Measurements from ENCODE around the gene IL17RC. TPM values are rescaled to one million over a fixed set of nuclear protein-coding genes. Genes with fewer than 3 reads are reported as not detected.

IL17RC gene
- polyA plus RNA-seq, 6 donors from 2014 or later, result 3.9 to 9.1 (median 7.6) TPM

DNA sequence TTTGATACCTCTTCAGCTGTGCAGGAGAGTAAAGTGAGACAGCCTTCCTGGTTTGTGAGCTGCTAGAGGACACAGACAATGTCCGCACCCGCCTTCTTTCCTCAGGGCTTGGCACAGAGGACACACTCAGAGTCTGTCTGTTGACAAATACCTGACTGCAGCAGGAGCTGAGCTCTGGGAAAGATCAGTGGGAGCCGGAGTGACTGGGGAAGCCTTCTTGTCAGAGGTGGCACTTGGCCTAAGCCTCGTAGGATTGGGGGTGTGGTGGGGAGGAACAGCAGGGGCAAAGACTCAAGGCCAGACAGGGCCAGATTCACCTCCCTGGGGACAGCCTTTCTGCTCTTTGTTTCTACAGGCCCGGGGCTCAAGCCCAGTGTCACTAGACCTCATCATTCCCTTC is 3.3 kb upstream of the IL17RC start:
- peaks cover 0 to 24% (median 9%) of the 10 kb centered on the region in 3 donors for H3K27me3 Mint-ChIP-seq
- H3K27ac Mint-ChIP-seq, result no peak overlapping the region
- no peak for DNase-seq
- H3K4me3 Mint-ChIP-seq, result peak overlapping the region in 2 of 8 donors; percentile 21 to 22
- H3K9me3 Mint-ChIP-seq, result no peaks in the 10 kb centered on the region
- no peaks in the 10 kb centered on the region for H3K36me3 Mint-ChIP-seq
- H3K4me1 Mint-ChIP-seq, result peaks cover 9 to 25% (median 25%) of the 10 kb centered on the region in 3 donors
- no peak for ATAC-seq (ENCODE audit: low read depth in 2 of 2)

DNA sequence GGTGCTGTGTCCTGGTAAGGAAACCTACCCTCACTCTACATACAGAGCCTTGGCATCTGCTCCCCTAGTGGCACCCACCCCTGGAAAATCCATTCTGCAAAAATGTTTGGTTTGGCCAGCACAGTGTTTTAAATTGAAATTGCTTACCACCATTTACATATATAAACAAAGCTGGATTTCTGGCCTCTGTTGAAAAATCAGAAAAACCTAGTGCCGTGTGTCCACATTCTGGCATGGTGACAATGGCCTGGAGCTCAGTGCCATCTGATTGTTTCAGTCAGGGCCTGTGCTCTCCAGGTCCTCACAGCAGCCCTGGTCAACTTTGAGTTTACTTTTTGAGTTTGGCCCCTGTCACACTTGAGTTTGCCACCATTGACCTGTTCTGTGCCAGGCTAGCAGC is 2.9 kb upstream of the IL17RC start:
- H3K4me1 Mint-ChIP-seq, result peaks cover 9 to 25% (median 23%) of the 10 kb centered on the region in 3 donors
- H3K36me3 Mint-ChIP-seq, result no peaks in the 10 kb centered on the region
- no peaks in the 10 kb centered on the region for H3K9me3 Mint-ChIP-seq
- no peak for DNase-seq
- H3K4me3 Mint-ChIP-seq, result peak overlapping the region in 4 of 8 donors; percentile 21 to 76 (median 30)
- no peak overlapping the region for H3K27ac Mint-ChIP-seq
- ATAC-seq (ENCODE audit: low read depth in 2 of 2), result no peak
- H3K27me3 Mint-ChIP-seq, result peaks cover 0 to 24% (median 9%) of the 10 kb centered on the region in 3 donors

DNA sequence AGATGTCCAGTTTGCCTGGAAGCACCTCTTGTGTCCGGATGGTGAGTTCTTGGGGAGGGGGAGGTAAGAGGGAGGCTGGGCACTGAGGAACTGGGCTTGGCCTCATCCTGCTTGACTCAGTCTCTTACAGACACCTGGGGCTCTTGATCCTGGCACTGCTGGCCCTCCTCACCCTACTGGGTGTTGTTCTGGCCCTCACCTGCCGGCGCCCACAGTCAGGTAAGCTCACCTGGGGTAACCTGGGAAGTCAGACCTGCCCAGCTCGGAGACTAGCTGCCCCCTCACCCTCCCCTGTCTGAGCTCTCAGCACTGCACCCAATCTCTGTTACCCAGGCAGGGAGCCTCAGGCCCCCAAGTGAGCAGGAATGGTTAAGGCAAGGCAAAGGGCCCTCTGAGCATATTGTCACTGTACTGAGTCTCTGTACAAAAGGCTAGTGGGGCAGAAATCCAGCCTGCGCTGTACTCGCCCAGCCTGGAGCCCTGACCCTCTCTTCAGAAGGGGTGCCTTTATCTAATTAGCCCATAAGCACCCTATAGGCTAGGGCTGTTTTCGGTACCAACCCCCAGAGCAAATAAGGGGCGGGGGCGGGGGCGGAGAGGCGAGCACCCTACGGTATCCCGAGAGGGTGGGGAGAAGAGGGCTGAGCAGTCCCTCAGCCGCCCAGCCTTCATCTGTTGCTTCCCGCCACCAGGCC is 2.2 kb upstream of the IL17RC start:
- H3K36me3 Mint-ChIP-seq, result no peaks in the 10 kb centered on the region
- peak overlapping the region; percentile 27 to 82 (median 72) for H3K4me3 Mint-ChIP-seq
- peaks cover 9 to 25% (median 19%) of the 10 kb centered on the region in 3 donors for H3K4me1 Mint-ChIP-seq
- H3K27me3 Mint-ChIP-seq, result peaks cover 0 to 24% (median 9%) of the 10 kb centered on the region in 3 donors
- H3K27ac Mint-ChIP-seq, result no peak overlapping the region
- no peaks in the 10 kb centered on the region for H3K9me3 Mint-ChIP-seq
- peak in 1 of 2 donors; percentile 2 for ATAC-seq (ENCODE audit: low read depth in 2 of 2)
- DNase-seq, result no peak

DNA sequence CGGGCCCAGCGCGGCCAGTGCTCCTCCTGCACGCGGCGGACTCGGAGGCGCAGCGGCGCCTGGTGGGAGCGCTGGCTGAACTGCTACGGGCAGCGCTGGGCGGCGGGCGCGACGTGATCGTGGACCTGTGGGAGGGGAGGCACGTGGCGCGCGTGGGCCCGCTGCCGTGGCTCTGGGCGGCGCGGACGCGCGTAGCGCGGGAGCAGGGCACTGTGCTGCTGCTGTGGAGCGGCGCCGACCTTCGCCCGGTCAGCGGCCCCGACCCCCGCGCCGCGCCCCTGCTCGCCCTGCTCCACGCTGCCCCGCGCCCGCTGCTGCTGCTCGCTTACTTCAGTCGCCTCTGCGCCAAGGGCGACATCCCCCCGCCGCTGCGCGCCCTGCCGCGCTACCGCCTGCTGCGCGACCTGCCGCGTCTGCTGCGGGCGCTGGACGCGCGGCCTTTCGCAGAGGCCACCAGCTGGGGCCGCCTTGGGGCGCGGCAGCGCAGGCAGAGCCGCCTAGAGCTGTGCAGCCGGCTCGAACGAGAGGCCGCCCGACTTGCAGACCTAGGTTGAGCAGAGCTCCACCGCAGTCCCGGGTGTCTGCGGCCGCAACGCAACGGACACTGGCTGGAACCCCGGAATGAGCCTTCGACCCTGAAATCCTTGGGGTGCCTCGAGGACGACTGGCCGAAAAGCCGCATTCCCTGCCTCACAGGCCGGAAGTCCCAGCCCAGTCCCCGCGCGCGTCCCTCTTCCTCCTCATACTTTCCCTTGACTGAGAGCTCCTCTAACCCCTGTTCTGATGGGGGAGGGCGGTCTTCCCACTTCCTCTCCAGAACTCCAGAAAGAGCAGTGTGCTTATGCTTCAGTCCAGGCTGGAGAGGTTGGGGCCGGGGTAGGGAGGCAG is 1.4 kb upstream of the IL17RC start:
- Mint-ChIP-seq H3K27me3 (peaks cover 0 to 24% (median 9%) of the 10 kb centered on the region in 3 donors), H3K27ac (peak overlapping the region in 1 of 6 donors; percentile 86), H3K4me1 (peaks cover 9 to 25% (median 19%) of the 10 kb centered on the region in 3 donors), H3K4me3 (peak overlapping the region; percentile 75 to 89 (median 84)), H3K9me3 (no peaks in the 10 kb centered on the region), H3K36me3 (no peaks in the 10 kb centered on the region)
- ATAC-seq (ENCODE audit: low read depth in 2 of 2) (peak; percentile 50 to 61), DNase-seq (no peak)

DNA sequence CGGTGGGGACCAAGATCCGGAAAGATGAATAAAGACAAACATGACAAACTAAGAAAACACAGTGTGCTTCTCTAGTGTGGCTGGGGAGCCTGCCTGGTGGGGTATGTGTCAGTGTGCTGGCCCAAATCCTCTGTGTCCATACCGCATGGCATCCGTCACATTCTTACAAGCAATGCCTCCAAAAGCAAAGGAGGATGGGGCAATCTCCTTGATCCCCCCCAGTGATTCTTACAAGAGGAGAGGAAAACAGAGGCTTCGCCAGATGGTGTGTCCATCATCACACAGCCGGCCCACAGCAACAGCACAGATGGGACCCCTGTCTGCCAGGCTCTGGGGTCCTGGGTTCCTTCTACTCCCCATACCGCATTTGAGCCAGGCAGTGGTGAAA is 558 bp upstream of the IL17RC start:
- H3K27me3 Mint-ChIP-seq, result peaks cover 0 to 21% (median 9%) of the 10 kb centered on the region in 3 donors
- no peak for DNase-seq
- H3K36me3 Mint-ChIP-seq, result no peaks in the 10 kb centered on the region
- H3K9me3 Mint-ChIP-seq, result no peaks in the 10 kb centered on the region
- peaks cover 9 to 25% (median 19%) of the 10 kb centered on the region in 3 donors for H3K4me1 Mint-ChIP-seq
- H3K4me3 Mint-ChIP-seq, result peak overlapping the region; percentile 66 to 85 (median 78)
- ATAC-seq (ENCODE audit: low read depth in 2 of 2), result no peak
- peak overlapping the region in 2 of 6 donors; percentile 36 to 42 for H3K27ac Mint-ChIP-seq

DNA sequence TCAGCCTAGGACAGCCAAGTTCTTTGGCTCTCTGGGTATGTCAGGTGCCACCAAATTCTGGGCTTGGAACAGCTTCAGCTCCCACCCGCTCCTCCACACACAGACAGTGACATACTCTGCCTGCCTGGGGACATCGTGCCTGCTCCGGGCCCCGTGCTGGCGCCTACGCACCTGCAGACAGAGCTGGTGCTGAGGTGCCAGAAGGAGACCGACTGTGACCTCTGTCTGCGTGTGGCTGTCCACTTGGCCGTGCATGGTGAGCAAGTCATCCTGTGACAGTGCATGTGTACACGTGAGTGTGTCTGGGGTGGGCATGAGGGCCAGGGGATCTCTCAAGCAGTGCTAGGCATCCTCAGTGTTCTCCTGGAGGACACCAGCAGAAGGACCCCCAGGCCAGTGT is 922 bp downstream of the IL17RC start:
- Mint-ChIP-seq H3K4me1 (peaks cover 9 to 25% (median 19%) of the 10 kb centered on the region in 3 donors), H3K36me3 (no peaks in the 10 kb centered on the region), H3K27ac (no peak overlapping the region), H3K9me3 (no peaks in the 10 kb centered on the region), H3K4me3 (peak overlapping the region in 4 of 8 donors; percentile 32 to 51 (median 48)), H3K27me3 (peaks cover 0 to 11% (median 0%) of the 10 kb centered on the region in 3 donors)
- ATAC-seq (ENCODE audit: low read depth in 2 of 2) (no peak), DNase-seq (no peak)

DNA sequence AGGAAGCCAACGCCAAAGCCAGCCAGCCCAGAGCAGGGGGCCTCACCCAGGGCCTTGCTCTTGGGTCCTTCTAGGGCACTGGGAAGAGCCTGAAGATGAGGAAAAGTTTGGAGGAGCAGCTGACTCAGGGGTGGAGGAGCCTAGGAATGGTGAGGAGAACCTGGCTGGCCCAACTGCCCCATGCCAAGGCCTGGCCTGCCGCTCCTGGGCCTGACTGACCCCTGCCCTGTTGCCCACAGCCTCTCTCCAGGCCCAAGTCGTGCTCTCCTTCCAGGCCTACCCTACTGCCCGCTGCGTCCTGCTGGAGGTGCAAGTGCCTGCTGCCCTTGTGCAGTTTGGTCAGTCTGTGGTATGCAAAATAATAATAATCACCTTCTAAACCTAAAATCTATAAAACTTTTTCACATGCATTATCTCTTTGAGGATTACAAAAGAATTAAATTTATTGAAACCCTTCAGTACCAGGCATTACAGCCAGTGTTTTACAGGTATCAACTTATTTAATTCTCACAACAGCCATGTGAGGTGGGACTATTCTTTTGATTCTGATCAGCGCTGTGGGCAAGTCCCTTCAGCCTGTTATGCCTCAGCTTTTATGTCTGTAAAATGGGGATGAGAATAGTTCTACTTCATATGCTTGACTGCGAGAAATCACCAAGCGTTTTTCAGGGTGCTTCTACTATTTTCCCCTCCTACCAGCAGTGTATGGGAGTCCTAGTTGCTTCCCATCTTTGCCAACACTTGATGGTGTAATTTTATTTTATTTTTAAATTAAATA is 1.6 kb downstream of the IL17RC start:
- Mint-ChIP-seq H3K9me3 (no peaks in the 10 kb centered on the region), H3K4me1 (peaks cover 9 to 25% (median 19%) of the 10 kb centered on the region in 3 donors), H3K27me3 (peaks cover 0 to 11% (median 0%) of the 10 kb centered on the region in 3 donors), H3K4me3 (no peak overlapping the region), H3K27ac (peak overlapping the region in 1 of 6 donors; percentile 73), H3K36me3 (no peaks in the 10 kb centered on the region)
- no peak for ATAC-seq (ENCODE audit: low read depth in 2 of 2)
- DNase-seq, result no peak

DNA sequence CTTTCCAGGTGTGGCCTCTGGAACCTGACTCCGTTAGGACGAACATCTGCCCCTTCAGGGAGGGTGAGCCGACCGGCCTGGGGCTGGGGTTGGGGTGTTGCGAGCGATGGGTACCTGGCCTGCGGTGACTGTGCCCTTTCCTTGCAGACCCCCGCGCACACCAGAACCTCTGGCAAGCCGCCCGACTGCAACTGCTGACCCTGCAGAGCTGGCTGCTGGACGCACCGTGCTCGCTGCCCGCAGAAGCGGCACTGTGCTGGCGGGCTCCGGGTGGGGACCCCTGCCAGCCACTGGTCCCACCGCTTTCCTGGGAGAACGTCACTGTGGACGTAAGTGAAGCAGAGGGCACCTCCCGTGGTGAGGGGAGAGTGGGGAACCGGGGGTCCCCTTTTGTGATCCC is 11.3 kb downstream of the IL17RC start:
- H3K4me1 Mint-ChIP-seq, result peaks cover 11 to 31% (median 19%) of the 10 kb centered on the region in 3 donors
- no peak overlapping the region for H3K4me3 Mint-ChIP-seq
- DNase-seq (no peak), ATAC-seq (ENCODE audit: low read depth in 2 of 2) (no peak)
- H3K36me3 Mint-ChIP-seq, result no peaks in the 10 kb centered on the region
- H3K9me3 Mint-ChIP-seq, result no peaks in the 10 kb centered on the region
- H3K27ac Mint-ChIP-seq, result no peak overlapping the region
- H3K27me3 Mint-ChIP-seq, result peaks cover 0 to 6% (median 5%) of the 10 kb centered on the region in 3 donors

DNA sequence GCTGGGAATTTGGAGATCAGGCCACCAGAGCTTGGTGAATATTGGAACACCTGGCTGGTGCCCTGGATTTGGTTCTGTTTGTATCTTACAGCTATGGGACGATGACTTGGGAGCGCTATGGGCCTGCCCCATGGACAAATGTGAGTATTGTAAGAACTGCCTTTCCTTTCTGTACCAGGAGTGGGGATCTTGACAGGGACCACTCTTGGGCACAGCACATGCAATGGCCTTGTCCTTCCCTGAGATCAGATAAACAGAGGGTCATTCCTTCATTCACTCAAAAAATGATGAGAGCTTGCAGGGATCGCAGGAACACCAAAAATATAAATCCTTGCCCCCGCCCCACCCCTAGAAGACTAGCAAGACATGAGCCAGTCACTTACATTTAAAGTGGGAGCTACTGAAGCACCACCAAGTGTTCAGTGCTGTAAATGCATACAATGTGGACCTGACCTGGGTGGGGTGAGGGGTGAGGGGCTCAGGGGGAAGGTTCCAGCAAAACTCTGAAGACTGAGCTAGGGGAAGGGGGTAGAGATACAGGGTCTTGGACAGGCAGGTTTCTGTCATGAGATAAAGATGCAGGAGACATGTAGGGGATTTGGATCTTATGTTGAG is 14.0 kb downstream of the IL17RC start:
- peaks cover 30 to 47% (median 38%) of the 10 kb centered on the region in 3 donors for H3K4me1 Mint-ChIP-seq
- DNase-seq, result no peak

DNA sequence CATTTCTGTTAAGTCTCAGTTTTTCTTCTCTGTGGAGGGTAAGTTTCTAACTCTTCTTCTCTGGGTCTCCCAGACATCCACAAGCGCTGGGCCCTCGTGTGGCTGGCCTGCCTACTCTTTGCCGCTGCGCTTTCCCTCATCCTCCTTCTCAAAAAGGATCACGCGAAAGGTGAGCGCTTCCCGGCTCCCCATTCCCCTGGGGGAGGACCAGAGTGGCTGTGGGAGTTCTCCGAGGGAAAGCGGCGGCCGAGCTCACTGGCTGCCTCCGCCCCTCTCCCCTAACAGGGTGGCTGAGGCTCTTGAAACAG is 15.6 kb downstream of the IL17RC start:
- Mint-ChIP-seq H3K9me3 (no peaks in the 10 kb centered on the region), H3K4me3 (peak overlapping the region; percentile 94 to 100 (median 99)), H3K27ac (peak overlapping the region; percentile 86 to 99 (median 99)), H3K4me1 (peaks cover 30 to 57% (median 41%) of the 10 kb centered on the region in 3 donors), H3K27me3 (no peaks in the 10 kb centered on the region), H3K36me3 (peaks cover 4 to 9% of the 10 kb centered on the region in 2 donors)
- no peak for ATAC-seq (ENCODE audit: low read depth in 2 of 2)
- no peak for DNase-seq

More for the DNA sequence above, 14.0 kb downstream of the IL17RC start:
- H3K4me3 Mint-ChIP-seq, result peak overlapping the region in 3 of 8 donors; percentile 40 to 82 (median 57)
- H3K27me3 Mint-ChIP-seq, result no peaks in the 10 kb centered on the region
- H3K27ac Mint-ChIP-seq, result peak overlapping the region in 2 of 6 donors; percentile 78 to 83
- H3K36me3 Mint-ChIP-seq, result peaks cover 0 to 9% of the 10 kb centered on the region in 2 donors
- ATAC-seq (ENCODE audit: low read depth in 2 of 2), result no peak
- no peaks in the 10 kb centered on the region for H3K9me3 Mint-ChIP-seq

DNA sequence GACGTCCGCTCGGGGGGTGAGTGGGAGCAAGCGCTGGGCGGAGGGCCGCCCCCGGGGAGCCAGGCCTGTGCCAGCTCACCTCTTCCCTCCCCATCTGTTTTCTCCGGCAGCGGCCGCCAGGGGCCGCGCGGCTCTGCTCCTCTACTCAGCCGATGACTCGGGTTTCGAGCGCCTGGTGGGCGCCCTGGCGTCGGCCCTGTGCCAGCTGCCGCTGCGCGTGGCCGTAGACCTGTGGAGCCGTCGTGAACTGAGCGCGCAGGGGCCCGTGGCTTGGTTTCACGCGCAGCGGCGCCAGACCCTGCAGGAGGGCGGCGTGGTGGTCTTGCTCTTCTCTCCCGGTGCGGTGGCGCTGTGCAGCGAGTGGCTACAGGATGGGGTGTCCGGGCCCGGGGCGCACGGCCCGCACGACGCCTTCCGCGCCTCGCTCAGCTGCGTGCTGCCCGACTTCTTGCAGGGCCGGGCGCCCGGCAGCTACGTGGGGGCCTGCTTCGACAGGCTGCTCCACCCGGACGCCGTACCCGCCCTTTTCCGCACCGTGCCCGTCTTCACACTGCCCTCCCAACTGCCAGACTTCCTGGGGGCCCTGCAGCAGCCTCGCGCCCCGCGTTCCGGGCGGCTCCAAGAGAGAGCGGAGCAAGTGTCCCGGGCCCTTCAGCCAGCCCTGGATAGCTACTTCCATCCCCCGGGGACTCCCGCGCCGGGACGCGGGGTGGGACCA is 16.1 kb downstream of the IL17RC start:
- Mint-ChIP-seq H3K27me3 (no peaks in the 10 kb centered on the region), H3K4me1 (peaks cover 30 to 57% (median 41%) of the 10 kb centered on the region in 3 donors), H3K27ac (peak overlapping the region; percentile 99 to 100 (median 99)), H3K4me3 (peak overlapping the region; percentile 94 to 100 (median 99)), H3K9me3 (no peaks in the 10 kb centered on the region), H3K36me3 (peaks cover 4 to 9% of the 10 kb centered on the region in 2 donors)
- DNase-seq (peak; percentile 86), ATAC-seq (ENCODE audit: low read depth in 2 of 2) (peak; percentile 69 to 70)

DNA sequence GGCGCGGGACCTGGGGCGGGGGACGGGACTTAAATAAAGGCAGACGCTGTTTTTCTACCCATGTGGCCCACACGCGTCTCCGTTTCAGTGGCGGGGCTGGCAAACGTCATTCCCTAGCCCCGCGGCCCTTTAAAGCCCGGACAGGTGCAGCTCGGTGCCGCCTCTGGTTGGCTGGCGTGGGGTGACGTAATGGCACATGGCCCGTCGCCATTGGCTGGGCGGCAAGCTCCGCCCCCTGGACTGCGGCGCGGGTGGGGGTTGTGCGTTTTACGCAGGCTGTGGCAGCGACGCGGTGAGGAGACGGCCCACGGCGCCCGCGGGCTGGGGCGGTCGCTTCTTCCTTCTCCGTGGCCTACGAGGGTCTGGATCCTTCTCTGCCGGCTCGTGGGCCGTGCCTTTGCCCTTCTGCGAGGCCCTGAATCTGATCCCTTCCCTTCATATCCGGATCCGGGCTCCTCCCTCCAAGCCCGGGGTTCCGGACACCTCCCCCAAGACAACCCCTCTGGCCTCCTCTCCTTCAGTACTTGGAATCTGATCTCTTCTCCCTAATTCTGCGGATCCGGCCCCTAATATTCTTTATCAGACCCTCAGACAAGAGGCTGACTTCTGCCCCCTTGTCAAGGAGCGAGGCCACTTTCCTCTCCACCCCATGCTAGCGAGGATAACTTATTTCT is 16.8 kb downstream of the IL17RC start, which contains the start of gene CRELD1:
Gene CRELD1 (plus strand): TSS at position 274 of the 674 bp plus-strand sequence. CDS start 605 bp downstream, outside the sequence.
- peak; percentile 80 for ATAC-seq (ENCODE audit: low read depth in 2 of 2)

More for the DNA sequence above, 16.8 kb downstream of the IL17RC start, which contains the start of gene CRELD1:
- Mint-ChIP-seq H3K4me1 (peaks cover 30 to 57% (median 41%) of the 10 kb centered on the region in 3 donors), H3K4me3 (peak within 1 kb of the TSS; percentile 94 to 100 (median 99)), H3K27me3 (no peaks in the 10 kb centered on the region), H3K36me3 (peaks cover 4 to 9% of the 10 kb centered on the region in 2 donors), H3K9me3 (no peaks in the 10 kb centered on the region), H3K27ac (peak within 1 kb of the TSS; percentile 99 to 100 (median 99))
- peak; percentile 98 for DNase-seq
